HG02852 (cell line): ENCODE data around the gene IRF5.
"Not testable (repeated sequence)": the region's sequence is repeated elsewhere in the genome, so short reads cannot be mapped to it uniquely, and the experiment has no call there.

Experiments used
- ATAC-seq: cut with Tn5 transposase; IDR thresholded peaks from one replicate; pipeline ENCODE4 v1.9.1; 2021; ENCODE audit warnings: mild to moderate bottlenecking, moderate library complexity; ENCODE audit not compliant: unreplicated experiment

Gene IRF5

DNA sequence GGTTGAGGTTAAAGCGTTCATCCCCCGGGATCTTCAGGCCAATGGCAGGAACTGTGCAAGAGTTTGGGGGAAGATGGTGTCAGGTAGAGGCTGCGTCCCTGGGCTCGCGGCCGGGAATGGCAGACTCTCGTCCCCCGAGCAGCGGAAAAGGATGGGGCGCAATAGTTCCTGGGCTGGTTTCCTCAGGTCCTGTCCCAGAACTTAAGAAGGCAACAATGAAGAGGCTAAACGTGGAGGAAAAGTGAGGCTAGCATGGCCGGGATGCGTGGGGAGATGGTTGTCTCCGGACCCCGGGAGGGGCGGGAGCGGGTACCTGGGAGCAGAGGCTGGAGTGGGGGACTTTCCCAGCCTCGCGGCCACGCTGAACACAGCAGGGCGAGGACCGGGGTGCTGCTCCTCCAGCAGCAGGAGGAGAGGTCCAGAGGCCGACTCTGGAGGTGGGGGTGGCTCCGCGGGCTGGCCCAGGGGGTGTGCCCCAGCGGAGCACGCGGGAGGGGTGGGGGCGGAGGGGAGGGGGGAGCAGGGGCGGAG lies 882 bp downstream of the IRF5 start:
- no peak for ATAC-seq

DNA sequence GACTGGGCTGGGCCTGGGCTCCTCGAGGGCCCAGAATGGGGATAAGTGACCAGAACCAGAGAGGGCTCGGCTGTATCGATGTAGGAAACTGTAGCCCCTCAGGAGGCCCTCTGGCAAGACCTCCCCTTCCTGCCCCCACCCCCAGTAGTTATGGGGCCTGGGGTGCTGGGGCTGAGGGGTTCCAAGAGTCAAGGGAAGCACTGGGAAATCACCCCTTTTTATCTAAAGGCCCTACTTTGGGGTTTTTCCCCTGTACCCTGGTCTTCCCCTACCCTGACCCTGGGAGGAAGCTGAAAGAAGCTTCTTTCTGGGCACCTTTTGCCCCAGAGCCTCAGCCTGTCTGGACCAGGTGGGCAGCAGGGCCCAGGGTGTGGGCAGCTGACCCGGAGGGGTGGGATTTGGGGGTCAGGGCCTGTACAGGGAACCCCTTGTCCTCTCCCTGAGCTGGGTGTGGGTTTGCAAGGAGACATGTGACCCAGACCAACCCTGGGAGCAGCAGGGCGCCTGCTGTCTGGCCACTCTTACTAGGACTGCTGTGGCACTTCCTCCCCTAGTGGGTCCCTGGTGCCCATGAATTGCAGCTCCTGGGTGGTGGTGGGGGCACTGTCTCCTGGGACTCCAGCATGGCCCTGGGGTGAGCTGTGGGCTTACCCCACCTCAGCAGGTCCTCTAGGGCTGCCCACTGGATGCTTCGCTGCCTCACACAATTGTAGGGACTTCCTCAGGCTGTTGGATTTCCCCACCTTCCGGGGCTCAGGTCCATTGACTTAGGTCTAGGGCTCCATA lies 1.5 kb downstream of the IRF5 start:
- no peak for ATAC-seq

DNA sequence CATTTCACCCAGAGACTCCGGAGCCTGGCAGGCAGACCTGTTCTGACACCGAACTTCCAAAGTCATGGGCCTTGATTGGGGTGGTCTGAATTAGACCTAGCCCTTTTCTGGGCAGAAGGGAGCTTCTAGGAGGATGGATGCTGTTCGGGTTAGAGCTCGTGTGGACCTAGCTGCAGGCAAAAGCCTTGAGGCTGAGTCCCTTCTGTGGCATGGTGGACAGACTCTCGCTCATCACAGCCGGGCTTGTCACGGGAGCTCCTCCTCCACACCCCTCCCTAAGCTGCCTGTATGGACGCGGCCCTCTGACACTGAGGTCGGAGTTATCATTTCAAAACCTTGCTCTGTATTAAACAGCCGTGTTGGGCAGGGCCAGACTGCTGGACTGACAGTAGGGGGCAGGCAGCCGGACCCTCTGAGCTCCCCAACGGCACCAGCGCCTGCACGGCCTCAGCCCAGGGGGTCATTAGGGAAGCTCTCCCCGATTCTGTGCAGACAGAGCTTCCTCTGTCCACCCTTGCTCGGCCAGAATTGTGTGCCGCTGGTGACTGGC lies 2.2 kb downstream of the IRF5 start:
- peak; percentile 19 for ATAC-seq

DNA sequence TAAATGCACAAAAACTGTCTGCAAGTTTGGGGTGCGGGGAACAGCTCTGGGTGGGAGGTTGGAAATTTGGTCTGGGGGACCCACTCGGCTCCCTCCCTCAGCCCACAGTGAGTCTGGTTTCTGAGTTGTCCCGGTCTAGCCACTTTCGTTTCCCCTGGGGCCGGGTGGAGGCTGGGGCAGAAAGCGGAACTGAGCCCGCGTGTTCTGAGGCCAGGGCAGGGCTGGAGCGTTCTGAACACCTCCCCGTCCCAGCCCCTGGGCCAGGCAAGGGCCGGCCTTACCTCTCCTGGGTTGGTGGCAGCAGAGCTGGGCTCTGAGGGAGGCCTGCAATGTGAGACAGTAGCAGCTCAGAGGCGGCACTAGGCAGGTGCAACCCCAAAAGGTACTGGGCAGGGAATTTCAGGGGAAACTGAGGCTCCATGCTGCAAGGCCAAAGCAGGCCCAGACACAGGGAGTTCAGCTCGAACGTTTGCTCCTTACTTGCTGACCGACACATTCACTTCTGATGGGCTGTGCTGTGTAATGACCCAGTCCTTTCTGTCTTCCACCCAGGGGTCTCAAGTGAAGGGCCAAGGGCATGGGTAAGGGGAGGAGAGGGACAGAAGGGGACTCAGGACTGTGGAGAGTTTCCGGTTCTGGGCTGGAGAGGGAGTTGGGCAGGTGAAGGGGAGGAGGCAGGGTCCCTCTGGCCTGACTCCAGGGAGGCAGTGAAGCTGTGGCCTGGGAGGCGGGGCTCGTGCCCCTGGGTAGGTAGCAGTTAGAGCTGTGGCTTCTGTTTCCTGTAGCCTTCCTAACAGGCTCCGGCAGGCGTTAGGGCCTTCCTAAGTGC lies 3.0 kb downstream of the IRF5 start:
- peak; percentile 50 for ATAC-seq

DNA sequence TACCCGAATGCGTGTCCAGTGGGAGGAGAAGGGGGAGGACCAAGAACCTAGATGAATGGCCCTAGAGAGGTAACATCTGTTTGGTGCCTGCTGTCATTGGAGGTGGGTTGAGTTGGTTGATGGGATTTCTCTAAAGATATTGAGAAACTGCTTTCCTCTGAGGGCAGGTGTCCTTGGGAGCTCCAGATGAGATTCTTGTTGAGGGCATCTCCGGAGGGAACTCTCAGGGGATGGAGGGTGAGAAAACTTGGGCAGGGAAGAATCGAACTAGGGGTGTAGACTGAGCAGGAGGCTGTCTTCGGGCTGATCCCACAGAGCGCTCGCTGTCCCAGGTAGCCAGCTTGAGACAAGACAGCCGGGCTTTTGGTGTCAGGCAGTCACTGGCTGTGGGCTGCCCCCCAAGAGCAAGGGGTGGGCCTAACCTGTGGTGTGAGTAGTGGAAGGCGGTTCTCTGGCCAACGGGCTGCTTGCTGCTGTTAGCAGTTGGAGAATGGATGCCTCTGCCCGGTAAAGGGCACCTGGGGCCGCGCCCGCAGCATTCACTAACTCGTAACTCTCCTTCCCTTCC lies 3.7 kb downstream of the IRF5 start:
- ATAC-seq: no peak

DNA sequence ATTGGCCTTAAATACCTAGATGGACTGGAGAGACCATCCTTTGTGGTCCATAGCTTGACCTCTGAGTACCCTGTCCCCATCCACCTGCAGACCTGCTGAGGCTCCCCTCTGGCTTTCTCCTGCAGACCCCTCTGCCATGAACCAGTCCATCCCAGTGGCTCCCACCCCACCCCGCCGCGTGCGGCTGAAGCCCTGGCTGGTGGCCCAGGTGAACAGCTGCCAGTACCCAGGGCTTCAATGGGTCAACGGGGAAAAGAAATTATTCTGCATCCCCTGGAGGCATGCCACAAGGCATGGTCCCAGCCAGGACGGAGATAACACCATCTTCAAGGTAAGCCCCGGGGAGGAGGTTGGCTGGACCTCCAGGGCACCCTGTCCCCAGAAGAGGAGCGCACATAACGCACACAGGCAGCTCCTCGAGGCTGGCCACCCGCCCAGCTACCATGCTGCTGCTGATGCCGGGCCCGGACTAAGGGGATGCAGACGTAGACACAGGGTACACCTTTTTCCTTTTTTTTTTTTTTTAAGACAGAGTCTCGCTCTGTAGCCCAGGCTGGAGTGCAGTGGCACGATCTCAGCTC lies 4.3 kb downstream of the IRF5 start:
- no peak for ATAC-seq

DNA sequence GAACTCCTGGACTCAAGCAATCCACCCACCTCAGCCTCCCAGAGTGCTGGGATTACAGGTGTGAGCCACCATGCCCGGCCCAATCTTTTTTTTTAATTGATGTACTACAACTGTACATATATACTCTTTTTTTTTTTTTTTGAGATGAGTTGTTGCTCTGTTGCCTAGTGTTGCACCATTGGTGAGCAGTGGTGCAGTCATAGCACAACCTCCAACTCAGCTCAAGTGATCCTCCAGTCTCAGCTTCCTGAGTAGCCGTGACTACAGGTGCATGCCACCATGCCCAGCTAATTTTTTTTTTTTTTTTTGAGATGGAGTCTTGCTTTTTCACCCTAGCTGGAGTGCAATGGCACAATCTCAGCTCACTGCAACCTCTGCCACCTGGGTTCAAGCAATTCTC lies 5.5 kb downstream of the IRF5 start:
- not testable (repeated sequence) for ATAC-seq

DNA sequence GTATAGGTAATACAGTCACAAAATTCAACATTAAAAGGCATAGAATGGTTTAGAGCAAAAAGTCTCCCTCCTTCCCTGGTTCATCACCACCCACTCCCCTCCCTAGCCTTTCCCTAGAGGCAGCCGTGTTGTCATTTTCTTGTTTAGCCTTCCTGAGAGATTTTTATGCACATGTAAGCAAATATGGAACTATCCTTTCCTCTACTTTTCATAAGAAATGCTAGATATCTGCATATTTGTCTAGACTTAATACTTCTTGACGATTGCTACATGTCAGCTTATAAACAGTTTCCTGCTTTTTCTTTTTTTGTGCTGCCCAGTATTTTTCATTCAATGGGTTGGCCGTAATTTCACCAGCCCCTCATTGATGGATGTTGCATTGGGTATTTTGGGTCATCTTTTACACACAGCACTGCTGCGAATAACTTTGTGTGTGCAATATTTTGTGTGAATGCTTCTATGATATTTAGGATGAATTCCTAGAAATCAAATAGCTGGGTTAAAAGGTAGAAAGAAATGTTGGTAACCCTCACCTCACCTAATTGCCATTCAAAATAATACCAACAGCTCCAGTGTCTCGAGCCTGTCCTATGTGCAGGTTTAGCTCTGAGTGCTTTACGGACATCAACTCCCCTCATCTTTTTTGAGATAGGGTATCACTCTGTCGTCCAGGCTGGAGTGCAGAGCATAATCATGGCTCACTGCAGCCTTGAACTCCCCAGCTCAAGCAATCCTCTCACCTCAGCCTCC lies 6.9 kb downstream of the IRF5 start:
- no peak for ATAC-seq

DNA sequence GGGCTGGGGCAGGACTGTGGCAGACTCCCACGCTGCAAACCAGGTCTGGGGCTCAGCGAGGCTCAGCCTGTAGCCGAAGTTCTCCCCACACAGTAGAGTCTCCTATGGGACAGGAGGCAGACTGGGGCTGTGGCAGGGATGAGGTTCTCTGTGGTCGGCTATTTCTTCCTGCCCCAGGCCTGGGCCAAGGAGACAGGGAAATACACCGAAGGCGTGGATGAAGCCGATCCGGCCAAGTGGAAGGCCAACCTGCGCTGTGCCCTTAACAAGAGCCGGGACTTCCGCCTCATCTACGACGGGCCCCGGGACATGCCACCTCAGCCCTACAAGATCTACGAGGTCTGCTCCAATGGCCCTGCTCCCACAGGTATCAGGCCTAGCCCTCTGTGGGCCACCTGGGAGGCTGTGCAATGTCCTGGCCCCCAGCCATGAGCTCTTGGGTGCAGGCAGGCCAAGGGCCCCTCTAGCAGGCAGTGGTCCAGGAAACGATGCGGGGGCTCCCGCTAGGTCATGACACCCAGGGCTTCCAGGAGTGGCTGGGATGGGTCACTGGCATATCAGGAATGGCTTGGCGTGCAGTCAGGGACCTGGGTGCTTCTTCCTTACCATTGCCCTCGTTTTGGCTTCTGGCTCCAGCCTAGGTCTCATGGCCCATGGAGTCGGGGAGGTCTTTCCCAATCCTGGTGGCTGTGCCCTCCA lies 8.1 kb downstream of the IRF5 start:
- ATAC-seq: no peak

DNA sequence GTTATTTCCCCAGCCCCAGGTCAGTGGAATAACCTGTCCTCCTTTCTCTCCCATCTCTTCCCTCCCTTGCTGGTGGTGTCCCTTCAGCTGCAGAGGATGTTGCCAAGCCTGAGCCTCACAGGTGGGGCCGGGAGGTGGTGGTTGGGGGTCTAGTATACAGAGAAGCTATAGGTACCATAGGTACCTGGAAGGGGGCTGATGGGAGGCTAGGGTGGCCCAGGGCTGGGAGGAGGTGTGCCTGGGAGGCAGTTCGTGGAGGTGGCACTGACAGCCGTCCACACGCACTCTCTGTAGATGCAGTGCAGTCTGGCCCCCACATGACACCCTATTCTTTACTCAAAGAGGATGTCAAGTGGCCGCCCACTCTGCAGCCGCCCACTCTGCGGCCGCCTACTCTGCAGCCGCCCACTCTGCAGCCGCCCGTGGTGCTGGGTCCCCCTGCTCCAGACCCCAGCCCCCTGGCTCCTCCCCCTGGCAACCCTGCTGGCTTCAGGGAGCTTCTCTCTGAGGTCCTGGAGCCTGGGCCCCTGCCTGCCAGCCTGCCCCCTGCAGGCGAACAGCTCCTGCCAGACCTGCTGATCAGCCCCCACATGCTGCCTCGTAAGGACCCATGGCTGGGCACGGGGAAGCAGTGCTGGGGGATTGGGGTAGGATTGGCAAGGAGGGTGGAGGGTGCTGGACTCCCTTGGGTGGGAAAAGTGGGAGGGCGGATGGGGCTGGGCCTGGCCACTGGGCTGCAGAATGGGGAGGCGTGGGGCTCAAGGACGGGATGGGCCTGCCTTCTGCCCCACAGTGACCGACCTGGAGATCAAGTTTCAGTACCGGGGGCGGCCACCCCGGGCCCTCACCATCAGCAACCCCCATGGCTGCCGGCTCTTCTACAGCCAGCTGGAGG lies 9.5 kb downstream of the IRF5 start:
- no peak for ATAC-seq

DNA sequence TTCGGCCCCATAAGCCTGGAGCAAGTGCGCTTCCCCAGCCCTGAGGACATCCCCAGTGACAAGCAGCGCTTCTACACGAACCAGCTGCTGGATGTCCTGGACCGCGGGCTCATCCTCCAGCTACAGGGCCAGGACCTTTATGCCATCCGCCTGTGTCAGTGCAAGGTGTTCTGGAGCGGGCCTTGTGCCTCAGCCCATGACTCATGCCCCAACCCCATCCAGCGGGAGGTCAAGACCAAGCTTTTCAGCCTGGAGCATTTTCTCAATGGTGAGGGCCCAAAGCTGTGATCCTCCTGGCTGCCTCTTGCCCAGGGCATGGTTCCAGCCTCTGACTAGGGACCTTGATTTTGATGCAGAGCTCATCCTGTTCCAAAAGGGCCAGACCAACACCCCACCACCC lies 10.1 kb downstream of the IRF5 start:
- no peak for ATAC-seq

DNA sequence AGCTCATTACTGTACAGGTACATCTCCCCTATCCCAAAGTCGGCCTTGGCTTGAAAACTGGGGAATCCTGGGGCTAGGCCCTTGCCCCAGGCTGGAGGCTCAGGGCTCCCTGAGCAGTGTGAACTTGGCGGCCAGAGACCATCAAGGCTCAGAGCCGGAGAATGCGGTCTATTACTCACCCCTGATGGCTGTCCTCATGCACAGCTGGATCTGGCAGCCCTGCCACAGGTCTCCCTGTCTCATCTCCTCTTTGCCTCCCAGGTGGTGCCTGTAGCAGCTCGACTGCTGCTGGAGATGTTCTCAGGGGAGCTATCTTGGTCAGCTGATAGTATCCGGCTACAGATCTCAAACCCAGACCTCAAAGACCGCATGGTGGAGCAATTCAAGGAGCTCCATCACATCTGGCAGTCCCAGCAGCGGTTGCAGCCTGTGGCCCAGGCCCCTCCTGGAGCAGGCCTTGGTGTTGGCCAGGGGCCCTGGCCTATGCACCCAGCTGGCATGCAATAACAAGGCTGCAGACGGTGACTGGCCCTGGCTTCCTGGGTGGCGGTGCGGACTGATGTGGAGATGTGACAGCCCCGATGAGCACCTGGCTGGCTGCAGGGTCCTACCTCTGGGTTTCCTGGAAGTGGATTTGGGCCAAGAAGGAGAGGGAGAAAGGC lies 10.7 kb downstream of the IRF5 start:
- no peak for ATAC-seq

DNA sequence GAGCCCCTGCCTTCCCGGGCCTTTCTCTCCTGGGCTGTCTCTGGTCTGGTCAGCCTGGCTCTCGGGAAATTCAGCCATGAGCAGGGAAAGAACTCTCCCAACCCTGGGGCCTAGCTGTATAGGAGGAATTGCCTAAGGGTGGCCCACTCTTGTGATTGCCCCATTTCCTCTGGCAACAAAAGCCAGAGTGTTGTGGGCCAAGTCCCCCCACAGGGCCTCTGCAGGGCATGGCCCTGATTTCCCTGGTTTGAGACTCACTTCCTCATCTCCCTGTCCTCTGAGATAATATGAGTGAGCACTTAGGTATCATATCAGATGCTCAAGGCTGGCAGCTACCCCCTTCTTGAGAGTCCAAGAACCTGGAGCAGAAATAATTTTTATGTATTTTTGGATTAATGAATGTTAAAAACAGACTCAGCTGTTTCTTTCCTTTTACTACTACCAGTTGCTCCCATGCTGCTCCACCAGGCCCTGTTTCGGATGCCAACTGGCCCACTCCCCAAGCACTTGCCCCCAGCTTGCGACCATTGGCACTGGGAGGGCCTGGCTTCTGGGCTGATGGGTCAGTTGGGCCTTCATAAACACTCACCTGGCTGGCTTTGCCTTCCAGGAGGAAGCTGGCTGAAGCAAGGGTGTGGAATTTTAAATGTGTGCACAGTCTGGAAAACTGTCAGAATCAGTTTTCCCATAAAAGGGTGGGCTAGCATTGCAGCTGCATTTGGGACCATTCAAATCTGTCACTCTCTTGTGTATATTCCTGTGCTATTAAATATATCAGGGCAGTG lies 11.4 kb downstream of the IRF5 start:
- ATAC-seq: no peak

DNA sequence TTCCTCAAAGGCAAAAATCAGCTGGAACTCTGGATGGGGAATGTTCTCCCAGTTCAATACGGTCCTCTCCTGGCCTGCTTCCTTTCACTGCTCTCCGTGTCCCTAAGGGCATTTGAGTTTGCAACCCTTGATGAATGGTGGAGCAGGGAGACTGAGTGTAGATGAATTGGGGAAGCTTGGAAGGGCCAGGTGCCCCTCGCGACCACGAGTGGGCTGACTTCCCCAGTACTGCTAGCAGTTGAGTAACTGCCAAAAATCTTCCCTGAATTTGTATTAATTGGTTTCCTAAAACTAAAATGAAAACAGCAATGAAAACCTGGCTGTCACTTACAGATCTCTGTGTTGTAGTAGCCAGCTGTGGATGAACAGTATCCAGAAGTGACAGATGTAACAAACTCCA lies 13.6 kb downstream of the IRF5 start:
- ATAC-seq: no peak

DNA sequence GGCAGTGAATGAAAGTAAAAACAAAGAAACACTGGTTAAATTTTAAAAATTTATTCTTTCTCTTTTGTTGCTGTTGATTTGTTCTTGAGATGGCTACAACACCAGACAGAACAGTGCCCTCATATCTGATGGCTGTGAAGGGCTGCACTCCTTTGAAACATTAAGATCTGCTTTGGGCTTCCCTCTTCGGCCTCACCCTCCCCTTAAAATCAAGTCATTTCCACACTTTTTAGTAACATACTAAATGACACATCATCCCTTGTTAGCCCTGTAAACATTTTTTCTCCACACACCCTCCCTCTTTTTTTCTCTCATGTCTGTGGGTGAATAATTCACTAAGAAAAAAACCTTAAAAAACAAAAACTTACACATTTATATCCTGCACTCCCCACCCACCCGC lies 16.4 kb downstream of the IRF5 start:
- no peak for ATAC-seq

DNA sequence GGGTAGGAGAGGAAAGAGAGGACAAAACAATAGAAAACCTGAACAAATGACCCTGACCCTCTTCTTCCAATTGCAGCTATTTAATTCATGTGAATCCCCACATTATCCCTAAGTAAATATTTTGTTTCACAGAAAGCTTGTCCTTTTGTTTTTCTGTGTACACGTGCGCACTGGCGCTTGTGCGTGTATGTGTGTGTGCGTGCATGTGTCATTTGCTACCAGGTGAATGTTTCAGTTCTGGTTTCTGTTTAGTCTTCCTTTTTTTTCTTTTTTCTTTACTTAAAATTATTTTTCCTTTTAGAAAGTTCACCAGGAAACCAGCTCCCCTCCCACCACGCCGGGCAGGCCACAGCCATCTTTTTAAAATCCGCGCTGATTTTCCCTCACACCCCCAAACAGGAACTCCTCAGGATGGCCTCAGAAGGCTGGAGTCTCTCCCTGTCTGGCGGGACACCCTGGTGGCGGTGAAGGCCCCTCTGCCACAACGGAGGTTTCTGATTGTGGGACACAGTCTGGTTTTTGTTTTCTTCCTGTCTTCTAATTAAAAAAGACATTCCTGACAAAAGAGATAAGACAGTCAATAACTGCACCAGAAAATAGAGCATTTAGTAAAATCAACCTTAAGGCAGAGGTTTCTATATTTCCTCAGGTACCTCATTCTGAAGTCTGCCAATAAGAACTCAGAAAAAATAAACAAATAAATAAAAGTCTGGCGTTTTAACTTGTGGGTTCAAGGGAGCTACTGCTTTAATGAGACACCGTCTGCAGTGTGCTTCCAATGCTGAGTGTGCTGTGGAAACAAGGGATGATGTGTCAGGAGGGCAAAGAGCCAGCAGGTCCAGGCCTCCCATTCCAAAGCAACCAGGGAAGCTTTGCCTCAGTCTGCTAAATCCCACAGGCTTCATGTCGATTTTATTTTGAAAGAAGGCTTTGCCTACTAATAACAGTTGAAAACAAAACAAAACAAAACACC lies 17.4 kb downstream of the IRF5 start:
- peak; percentile 73 for ATAC-seq
